Measurements from ENCODE around the gene CCDC33. TPM values are rescaled to one million over a fixed set of nuclear protein-coding genes. Genes with fewer than 3 reads are reported as not detected.

The CCDC33 gene
- total RNA-seq, 2 donors from 2014 or later, result 0.10 to 0.21 TPM

DNA sequence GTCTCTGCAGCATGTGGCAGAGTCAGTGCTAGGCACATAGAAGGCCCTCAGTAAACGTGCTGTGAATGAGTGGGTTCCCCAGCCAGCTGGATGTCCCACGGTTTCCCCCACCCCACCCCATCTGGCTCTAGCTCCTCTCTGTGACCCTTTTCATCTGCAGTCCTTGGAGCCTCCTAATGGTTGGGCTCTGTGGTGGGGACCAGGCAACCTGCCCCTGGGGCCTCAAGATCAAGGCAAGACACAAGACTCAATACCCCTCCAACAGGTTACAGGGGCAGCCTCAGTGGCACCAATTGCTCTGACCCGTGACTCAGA is 148.4 kb downstream of the CCDC33 start:
- Histone ChIP-seq H3K27me3 (no peaks in the 10 kb centered on the region), H3K4me1 (no peaks in the 10 kb centered on the region), H3K27ac (no peak overlapping the region), H3K36me3 (no peaks in the 10 kb centered on the region), H3K4me3 (no peak overlapping the region), H3K9ac (ENCODE audit: low read depth in 2 of 2, low read length in 2 of 2) (no peak overlapping the region), H3K9me3 (no peaks in the 10 kb centered on the region)
- TF ChIP-seq, protein P1, sequence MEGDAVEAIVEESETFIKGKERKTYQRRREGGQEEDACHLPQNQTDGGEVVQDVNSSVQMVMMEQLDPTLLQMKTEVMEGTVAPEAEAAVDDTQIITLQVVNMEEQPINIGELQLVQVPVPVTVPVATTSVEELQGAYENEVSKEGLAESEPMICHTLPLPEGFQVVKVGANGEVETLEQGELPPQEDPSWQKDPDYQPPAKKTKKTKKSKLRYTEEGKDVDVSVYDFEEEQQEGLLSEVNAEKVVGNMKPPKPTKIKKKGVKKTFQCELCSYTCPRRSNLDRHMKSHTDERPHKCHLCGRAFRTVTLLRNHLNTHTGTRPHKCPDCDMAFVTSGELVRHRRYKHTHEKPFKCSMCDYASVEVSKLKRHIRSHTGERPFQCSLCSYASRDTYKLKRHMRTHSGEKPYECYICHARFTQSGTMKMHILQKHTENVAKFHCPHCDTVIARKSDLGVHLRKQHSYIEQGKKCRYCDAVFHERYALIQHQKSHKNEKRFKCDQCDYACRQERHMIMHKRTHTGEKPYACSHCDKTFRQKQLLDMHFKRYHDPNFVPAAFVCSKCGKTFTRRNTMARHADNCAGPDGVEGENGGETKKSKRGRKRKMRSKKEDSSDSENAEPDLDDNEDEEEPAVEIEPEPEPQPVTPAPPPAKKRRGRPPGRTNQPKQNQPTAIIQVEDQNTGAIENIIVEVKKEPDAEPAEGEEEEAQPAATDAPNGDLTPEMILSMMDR (IDR thresholded peaks at IDR 0.05), result no peak
- no peak for DNase-seq
- intact Hi-C loops (cut with DNase I), result no loop called here

DNA sequence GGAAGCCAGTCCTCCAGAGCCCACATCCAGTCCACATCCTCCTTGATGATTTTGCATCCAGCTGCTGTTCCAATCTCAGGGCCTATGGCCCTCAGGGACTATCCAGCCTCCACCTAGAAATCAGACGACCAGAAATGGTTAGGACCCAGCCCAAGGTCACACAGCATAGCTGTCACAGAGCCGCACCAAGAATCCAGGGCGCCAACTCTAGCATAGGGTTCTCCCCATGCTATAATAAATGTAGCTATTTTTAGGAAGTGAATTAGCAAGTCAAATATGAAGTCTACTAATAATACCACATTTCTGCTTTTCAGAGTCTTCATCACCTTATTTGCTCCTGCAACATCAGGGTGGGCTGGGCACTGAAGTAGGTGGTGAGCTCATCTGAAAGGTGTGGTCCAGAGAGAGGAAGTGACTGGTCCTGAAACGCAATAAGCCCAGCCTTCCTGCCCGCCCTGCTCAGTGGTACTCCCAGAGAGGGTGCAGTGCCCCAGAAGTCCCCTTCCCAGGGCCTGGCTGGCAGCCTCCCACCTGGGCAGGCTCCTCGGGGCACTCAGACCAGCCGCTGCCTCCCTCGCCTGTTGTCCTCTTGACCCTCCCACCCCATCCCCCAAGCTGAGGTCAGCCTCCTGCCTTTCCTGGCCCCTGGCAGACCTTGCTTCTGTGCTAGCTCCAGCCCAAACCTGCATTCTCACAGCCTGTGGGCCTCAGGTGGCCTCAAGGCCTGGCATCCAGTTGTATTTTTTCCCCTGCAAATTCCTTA is 148.9 kb downstream of the CCDC33 start:
- no peaks in the 10 kb centered on the region for H3K36me3 ChIP-seq
- intact Hi-C loops (cut with DNase I), result no loop called here
- no peak overlapping the region for H3K27ac ChIP-seq
- no peak overlapping the region for H3K4me3 ChIP-seq
- H3K9ac ChIP-seq (ENCODE audit: low read depth in 2 of 2, low read length in 2 of 2), result no peak overlapping the region
- no peaks in the 10 kb centered on the region for H3K27me3 ChIP-seq
- TF ChIP-seq, protein P1 (IDR thresholded peaks at IDR 0.05), result no peak
- DNase-seq, result no peak
- H3K4me1 ChIP-seq, result no peaks in the 10 kb centered on the region
- H3K9me3 ChIP-seq, result no peaks in the 10 kb centered on the region

DNA sequence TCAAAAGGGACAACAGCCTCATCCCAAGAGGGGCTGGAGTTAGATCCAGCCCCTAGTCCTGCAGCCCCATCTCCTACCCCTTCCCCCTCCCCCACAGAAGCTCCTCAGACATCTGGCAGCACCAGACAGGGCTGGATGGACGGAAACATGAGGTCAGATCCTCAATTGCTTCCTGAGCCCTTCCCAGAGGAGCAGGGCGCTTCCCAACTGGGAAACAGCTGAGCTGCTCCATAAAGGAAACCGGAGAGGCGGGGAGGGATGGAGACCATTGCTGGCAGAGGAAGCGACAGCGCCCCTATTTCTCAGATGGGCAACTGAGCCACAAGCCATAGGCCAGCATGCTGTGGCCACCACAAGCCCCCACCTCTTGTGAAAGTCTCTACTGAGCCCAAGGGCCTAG is 149.6 kb downstream of the CCDC33 start:
- Histone ChIP-seq H3K36me3 (no peaks in the 10 kb centered on the region), H3K9ac (ENCODE audit: low read depth in 2 of 2, low read length in 2 of 2) (no peak overlapping the region), H3K27me3 (no peaks in the 10 kb centered on the region), H3K27ac (no peak overlapping the region), H3K4me3 (no peak overlapping the region), H3K9me3 (no peaks in the 10 kb centered on the region), H3K4me1 (no peaks in the 10 kb centered on the region)
- TF ChIP-seq, protein P1 (IDR thresholded peaks at IDR 0.05), result no peak
- intact Hi-C loops (cut with DNase I), result no loop called here
- no peak for DNase-seq

Other genes with a start within 250 kb of the CCDC33 start
- gene STOML1, start 244.0 kb upstream of the CCDC33 start, total RNA-seq, result 10 to 100 TPM in 1 of 2 donors, 1 to 10 TPM in 1; 9.1 to 14.3 TPM
- 10 to 100 TPM; 27.0 to 31.3 TPM for gene PML, start 241.6 kb upstream of the CCDC33 start, total RNA-seq
- not detected for gene GOLGA6A, start 153.8 kb upstream of the CCDC33 start, total RNA-seq
- under 1 TPM; 0.27 TPM for gene ISLR2, start 105.7 kb upstream of the CCDC33 start, total RNA-seq
- 1 to 10 TPM; 3.6 to 8.5 TPM for gene ISLR, start 62.6 kb upstream of the CCDC33 start, total RNA-seq
- gene STRA6, start 33.5 kb upstream of the CCDC33 start, total RNA-seq, result not detected
- 1 to 10 TPM in 1 of 2 donors, not detected in 1; 1.3 TPM for gene CYP11A1, start 131.3 kb downstream of the CCDC33 start, total RNA-seq
- 1 to 10 TPM; 1.8 to 2.0 TPM for gene SEMA7A, start 197.6 kb downstream of the CCDC33 start, total RNA-seq
- 10 to 100 TPM; 32.2 to 43.8 TPM for gene UBL7, start 224.8 kb downstream of the CCDC33 start, total RNA-seq

All from colonic mucosa (tissue), 4 donors.